HCT116 (cell line): Measurements from ENCODE around the gene PADI4. TPM values are rescaled to one million over a fixed set of nuclear protein-coding genes. Genes with fewer than 3 reads are reported as not detected.

Experiments used
- ATAC-seq: fragments of 200-7000 bp; cut with Tn5 transposase; 2 replicates; pipeline ENCODE4 v1.9.1; 2020; ENCODE audit warnings: mild to moderate bottlenecking, moderate library complexity
- BruUV-seq: library from RNA; stranded (reverse); fragments of 400-500 nt; replicated peaks from 2 replicates; lab custom pipeline; 2021; lab: Mats Ljungman, UMichigan
- CTCF ChIA-PET: fragments of 300-600 bp; sonication (Branson Sonifier 250); formaldehyde crosslinking; loops from one replicate; lab custom pipeline; 2021; ENCODE audit warnings: antibody characterized with exemption; lab: Charles Lee
- POLR2A ChIA-PET: fragments of 300-600, 350-600 bp; sonication (Branson Sonifier 250); formaldehyde crosslinking; loops from one replicate; lab custom pipeline; 2021; ENCODE audit warnings: antibody characterized with exemption; lab: Charles Lee
- RAD21 ChIA-PET, 2 experiments: fragments of 300-600 bp; sonication (Branson Sonifier 250); formaldehyde crosslinking; loops; one replicate each; lab custom pipeline; 2023; ENCODE audit warnings: low total read pairs in 2 of 2; ENCODE audit not compliant: uncharacterized antibody in 2 of 2, unreplicated experiment in 2 of 2, low non-redundant PET in 1 of 2; lab: Charles Lee
- DNase-seq: peaks from one replicate; pipeline ENCODE4 v3.0.0-alpha.2; 2010; ENCODE audit warnings: low read depth, low spot score
- H2AFZ ChIP-seq: fragments of 200-600 bp; shearing (Covaris generic), sonication (generic); 2 replicates; pipeline ENCODE4 v1.6.1; 2017; ENCODE audit warnings: low read depth, mixed run types, mixed read lengths, antibody characterized with exemption, low read length; ENCODE audit not compliant: poor library complexity, severe bottlenecking
- H3K27ac ChIP-seq: 2 replicates; pipeline ENCODE4 v1.5.1; 2012; ENCODE audit warnings: low read depth, low read length
- H3K27me3 ChIP-seq: fragments of 200-600 bp; sonication (generic); 2 replicates; pipeline ENCODE4 v1.6.1; 2016; ENCODE audit warnings: mixed run types, low read length, mixed read lengths; ENCODE audit not compliant: insufficient read depth
- H3K36me3 ChIP-seq, 2 experiments: fragments of 200-500 bp in 1 of 2; fragments of 200-600 bp in 1 of 2; sonication (Bioruptor generic) in 1 of 2; sonication (generic) in 1 of 2; 2 replicates each; pipeline versions ENCODE4 v1.5.1 to v1.6.1; 2014 to 2016; ENCODE audit warnings: low read length in 2 of 2, inconsistent platforms in 1 of 2, mixed read lengths in 1 of 2, mixed run types in 1 of 2; ENCODE audit not compliant: insufficient read depth in 2 of 2, control insufficient read depth in 1 of 2
- H3K4me1 ChIP-seq, 2 experiments: fragments of 200-600 bp in 1 of 2; sonication (generic) in 1 of 2; 2 replicates each; pipeline versions ENCODE4 v1.5.1 to v1.6.1; 2012 to 2017; ENCODE audit warnings: low read length in 2 of 2, inconsistent platforms in 1 of 2, mild to moderate bottlenecking in 1 of 2, mixed read lengths in 1 of 2, mixed run types in 1 of 2, moderate library complexity in 1 of 2; ENCODE audit not compliant: insufficient read depth in 2 of 2, control insufficient read depth in 1 of 2
- H3K4me2 ChIP-seq: fragments of 200-600 bp; sonication (generic); 2 replicates; pipeline ENCODE4 v1.6.1; 2017; ENCODE audit warnings: mixed run types, low read length, mixed read lengths
- H3K4me3 ChIP-seq, 2 experiments: fragments of 200-600 bp in 1 of 2; sonication (generic) in 1 of 2; replicated peaks in 1 of 2; 2 replicates each; pipeline ENCODE4 v1.5.1; 2011 to 2016; ENCODE audit warnings: low read length in 2 of 2, control low read depth in 1 of 2, low read depth in 1 of 2, mild to moderate bottlenecking in 1 of 2, mixed read lengths in 1 of 2, mixed run types in 1 of 2
- H3K79me2 ChIP-seq: fragments of 200-600 bp; sonication (generic); 2 replicates; pipeline ENCODE4 v1.6.1; 2017; ENCODE audit warnings: mild to moderate bottlenecking, mixed run types, low read length, moderate library complexity, mixed read lengths; ENCODE audit not compliant: insufficient read depth
- H3K9ac ChIP-seq: fragments of 200-600 bp; sonication (generic); 2 replicates; pipeline ENCODE4 v1.6.1; 2016; ENCODE audit warnings: low read length, mixed read lengths
- H3K9me2 ChIP-seq: fragments of 200-600 bp; sonication (generic), shearing (Covaris generic); 2 replicates; pipeline ENCODE4 v1.6.1; 2017; ENCODE audit warnings: mixed run types, mild to moderate bottlenecking, moderate library complexity; ENCODE audit not compliant: insufficient read depth
- H3K9me3 ChIP-seq, 2 experiments: fragments of 200-500 bp in 1 of 2; fragments of 200-600 bp in 1 of 2; sonication (Bioruptor generic) in 1 of 2; sonication (generic) in 1 of 2; 2 replicates each; pipeline ENCODE4 v1.6.1; 2014 to 2017; ENCODE audit warnings: low read length in 2 of 2, mixed read lengths in 2 of 2, inconsistent platforms in 1 of 2, low read depth in 1 of 2, mild to moderate bottlenecking in 1 of 2, mixed run types in 1 of 2, moderate library complexity in 1 of 2; ENCODE audit not compliant: control insufficient read depth in 1 of 2, insufficient read depth in 1 of 2
- H4K20me1 ChIP-seq: fragments of 200-600 bp; sonication (generic), shearing (Covaris generic); 2 replicates; pipeline ENCODE4 v1.6.1; 2017; ENCODE audit warnings: mixed run types, mild to moderate bottlenecking, moderate library complexity; ENCODE audit not compliant: insufficient read depth
- EZH2 ChIP-seq: fragments of 200-600 bp; sonication (generic); IDR thresholded peaks from 2 replicates; pipeline ENCODE4 v1.6.1; 2017; ENCODE audit warnings: antibody characterized with exemption, mixed run types
- FOSL1 ChIP-seq: IDR thresholded peaks from 2 replicates; pipeline ENCODE4 v1.6.1; 2012; ENCODE audit warnings: low read depth
- JUND ChIP-seq: IDR thresholded peaks from 2 replicates; pipeline ENCODE4 v1.6.1; 2012
- MAX ChIP-seq: IDR thresholded peaks from 2 replicates; pipeline ENCODE4 v1.6.1; 2012
- POLR2AphosphoS5 ChIP-seq: IDR thresholded peaks from 2 replicates; pipeline ENCODE4 v1.6.1; 2011; ENCODE audit warnings: mild to moderate bottlenecking, low read depth, low read length, moderate library complexity
- TCF7L2 ChIP-seq: IDR thresholded peaks from 2 replicates; pipeline ENCODE4 v1.7.0; 2011; ENCODE audit warnings: borderline replicate concordance, inconsistent platforms; ENCODE audit not compliant: insufficient read depth, insufficient read length; ENCODE audit errors: extremely low read depth
- ZBTB33 ChIP-seq: IDR thresholded peaks from 2 replicates; pipeline ENCODE4 v1.6.1; 2011; ENCODE audit warnings: mild to moderate bottlenecking, low read length, moderate library complexity; ENCODE audit not compliant: insufficient replicate concordance; ENCODE audit errors: extremely low read depth
- ZFX ChIP-seq: fragments of 450-650 bp; IDR thresholded peaks from 2 replicates; pipeline ENCODE4 v1.6.1; 2017
- intact Hi-C: fragments of 100-400 bp; cut with micrococcal nuclease; formaldehyde crosslinking; loops from 2 replicates; pipeline ENCODE4 v1.10.0; 2022
- total RNA-seq: library from RNA; stranded (reverse); gene quantifications from one replicate; pipeline ENCODE4 v1.2.1, GENCODE V29; 2021; ENCODE audit not compliant: unreplicated experiment
- TF ChIP-seq, protein P1 (sequence below), 3 experiments: fragments of 200-600 bp in 1 of 3; sonication (generic) in 1 of 3; IDR thresholded peaks in 2 of 3; conservative IDR thresholded peaks in 1 of 3; 2 replicates each; pipeline ENCODE4 v1.5.1; 2012 to 2017; ENCODE audit warnings: low read depth in 2 of 3, low read length in 2 of 3, antibody characterized with exemption in 1 of 3, borderline replicate concordance in 1 of 3, control low read depth in 1 of 3, mild to moderate bottlenecking in 1 of 3, mixed read lengths in 1 of 3, mixed run types in 1 of 3, moderate library complexity in 1 of 3; ENCODE audit not compliant: insufficient read depth in 1 of 3

PADI4 gene
- total RNA-seq, 1 experiment from 2014 or later = 0.44 TPM

DNA sequence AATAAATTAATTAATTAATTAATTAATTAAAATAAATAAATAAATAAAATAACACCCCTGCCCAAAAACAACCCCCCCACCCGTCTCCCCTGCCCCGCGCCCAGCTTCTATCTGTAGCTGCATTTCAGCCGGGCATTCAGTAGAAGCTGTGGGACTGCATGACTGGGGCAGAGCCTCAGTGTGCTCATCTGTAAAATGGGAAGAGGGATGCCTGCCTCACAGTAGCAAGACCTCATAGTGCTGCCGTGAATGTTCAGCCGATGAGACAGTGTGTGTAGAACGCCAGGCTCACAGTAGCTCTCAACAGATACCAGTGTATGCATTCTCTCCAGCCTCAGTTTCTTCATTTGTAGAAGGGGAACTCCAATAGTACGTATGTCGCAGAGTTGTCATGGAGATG is 8.7 kb downstream of the PADI4 start:
- POLR2A ChIA-PET = no interaction called here
- Histone ChIP-seq H3K9me3 (no peaks in the 10 kb centered on the region), H3K79me2 (no peaks in the 10 kb centered on the region), H3K27me3 (no peaks in the 10 kb centered on the region), H3K9me2 (no peaks in the 10 kb centered on the region), H3K4me3 (no peak overlapping the region), H3K9ac (no peak overlapping the region), H2AFZ (no peak overlapping the region), H3K4me2 (no peak overlapping the region), H3K36me3 (no peaks in the 10 kb centered on the region), H3K4me1 (no peaks in the 10 kb centered on the region), H3K27ac (no peak overlapping the region), H4K20me1 (no peaks in the 10 kb centered on the region)
- TF ChIP-seq, protein P1, sequence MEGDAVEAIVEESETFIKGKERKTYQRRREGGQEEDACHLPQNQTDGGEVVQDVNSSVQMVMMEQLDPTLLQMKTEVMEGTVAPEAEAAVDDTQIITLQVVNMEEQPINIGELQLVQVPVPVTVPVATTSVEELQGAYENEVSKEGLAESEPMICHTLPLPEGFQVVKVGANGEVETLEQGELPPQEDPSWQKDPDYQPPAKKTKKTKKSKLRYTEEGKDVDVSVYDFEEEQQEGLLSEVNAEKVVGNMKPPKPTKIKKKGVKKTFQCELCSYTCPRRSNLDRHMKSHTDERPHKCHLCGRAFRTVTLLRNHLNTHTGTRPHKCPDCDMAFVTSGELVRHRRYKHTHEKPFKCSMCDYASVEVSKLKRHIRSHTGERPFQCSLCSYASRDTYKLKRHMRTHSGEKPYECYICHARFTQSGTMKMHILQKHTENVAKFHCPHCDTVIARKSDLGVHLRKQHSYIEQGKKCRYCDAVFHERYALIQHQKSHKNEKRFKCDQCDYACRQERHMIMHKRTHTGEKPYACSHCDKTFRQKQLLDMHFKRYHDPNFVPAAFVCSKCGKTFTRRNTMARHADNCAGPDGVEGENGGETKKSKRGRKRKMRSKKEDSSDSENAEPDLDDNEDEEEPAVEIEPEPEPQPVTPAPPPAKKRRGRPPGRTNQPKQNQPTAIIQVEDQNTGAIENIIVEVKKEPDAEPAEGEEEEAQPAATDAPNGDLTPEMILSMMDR (IDR thresholded peaks at IDR 0.05 in 2 of 3, conservative IDR thresholded peaks at IDR 0.05 in 1 of 3; ENCODE audit: borderline replicate concordance in 1 of 3, insufficient read depth in 1 of 3, low read depth in 2 of 3, low read length in 2 of 3) = no peak
- TF ChIP-seq FOSL1 = no peak
- TF ChIP-seq ZFX = no peak
- TF ChIP-seq TCF7L2 = no peak
- no peak for TF ChIP-seq ZBTB33
- TF ChIP-seq MAX = no peak
- TF ChIP-seq POLR2AphosphoS5 = no peak
- TF ChIP-seq EZH2 = no peak
- TF ChIP-seq JUND = no peak
- intact Hi-C loops = no loop called here
- no peak for DNase-seq
- ATAC-seq = no peak
- CTCF ChIA-PET = no interaction called here
- RAD21 ChIA-PET = no interaction called here
- no TSS peak for BruUV-seq
